ENCODE measurements around the gene KLF6. TPM values are rescaled to one million over a fixed set of nuclear protein-coding genes. Genes with fewer than 3 reads are reported as not detected.

The KLF6 gene
- total RNA-seq, 4 donors from 2014 or later, result 140 to 304 (median 291) TPM

GRCh38 chr10:3785851-3786271, 852 bp upstream of the KLF6 start:
- TF ChIP-seq EP300 (IDR thresholded peaks at IDR 0.05; ENCODE audit: low read depth) (no peak), POLR2A (IDR thresholded peaks at IDR 0.05) (peak; percentile 44)
- peaks cover 0 to 23% (median 21%) of the 10 kb centered on the region in 4 donors for H3K4me1 ChIP-seq
- H3K9me3 ChIP-seq, result peaks cover 3 to 5% of the 10 kb centered on the region in 2 donors
- H3K27me3 ChIP-seq, result no peaks in the 10 kb centered on the region
- H3K27ac ChIP-seq, result peak overlapping the region; percentile 99 to 100 (median 100)
- peaks cover 0 to 11% (median 5%) of the 10 kb centered on the region in 4 donors for H3K36me3 ChIP-seq
- DNase-seq, result peak; percentile 58
- H3K4me3 ChIP-seq, result peak overlapping the region; percentile 63 to 97 (median 82)
- intact Hi-C loops (cut with DNase I; ENCODE audit: low total_unique reads), result loop anchor here (10.0 kb wide), 2 partner anchors 149 to 879 kb away; no protein-coding TSS in a partner anchor
- WGBS, 2 donors (ENCODE audit: low coverage in 1 of 2), result 0 to 1% methylated on average over 5 to 18 of the region's 18 CpGs
- in situ Hi-C loops (cut with MboI; ENCODE audit: low pct_ligation_motif_present in 1 of 4, low pct_unique_long_range_greater_than_20kb in 1 of 4, low sequenced_read_pairs in 3 of 4), result loop anchor here in 3 of 4 donors (10.0 to 25.0 kb wide), 5 partner anchors 69 to 876 kb away; no protein-coding TSS in a partner anchor

DNA sequence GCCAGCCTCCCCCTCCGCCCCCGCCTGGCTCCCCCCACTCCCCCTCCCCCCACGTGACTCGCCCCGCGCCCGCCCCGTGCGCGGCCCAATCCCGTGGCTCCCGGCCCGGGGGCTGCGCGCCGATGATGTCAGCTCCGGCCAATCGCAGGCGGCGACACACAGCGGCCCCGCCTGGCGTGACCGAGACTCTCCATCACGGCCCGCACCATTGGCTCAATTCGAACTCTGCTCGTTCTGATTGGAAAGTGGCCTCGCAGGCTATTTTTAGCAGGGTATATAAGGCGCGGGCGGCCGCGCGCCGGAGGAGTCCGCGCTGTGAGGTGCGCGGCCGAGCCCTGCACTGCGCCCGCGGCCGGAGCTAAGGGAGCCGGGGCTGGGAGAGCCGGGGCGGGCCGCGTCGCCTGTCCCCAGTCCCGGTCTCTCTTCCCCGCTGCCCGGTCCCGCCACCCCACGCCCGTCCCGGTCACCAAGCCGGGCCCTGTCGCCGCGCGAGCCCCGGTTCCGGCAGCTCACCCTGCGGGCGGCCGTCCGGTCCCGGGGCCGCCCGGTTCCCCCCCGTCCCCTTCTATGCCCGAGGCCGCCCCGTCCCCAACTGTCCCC, 342 bp upstream of the KLF6 start:
- Histone ChIP-seq H3K4me3 (peak overlapping the region; percentile 94 to 98 (median 98)), H3K27me3 (no peaks in the 10 kb centered on the region), H3K36me3 (peaks cover 0 to 16% (median 8%) of the 10 kb centered on the region in 4 donors), H3K4me1 (peaks cover 0 to 28% (median 26%) of the 10 kb centered on the region in 4 donors), H3K9me3 (peaks cover 3 to 5% of the 10 kb centered on the region in 2 donors), H3K27ac (peak overlapping the region; percentile 99 to 100 (median 100))
- WGBS, 2 donors (ENCODE audit: low coverage in 1 of 2), result 0% methylated on average over 43 of the region's 76 CpGs; no CpG with 5 or more reads in 1 of the 2 donors
- in situ Hi-C loops (cut with MboI; ENCODE audit: low pct_ligation_motif_present in 1 of 4, low pct_unique_long_range_greater_than_20kb in 1 of 4, low sequenced_read_pairs in 3 of 4) (loop anchor here in 3 of 4 donors (10.0 to 25.0 kb wide), 5 partner anchors 69 to 877 kb away; no protein-coding TSS in a partner anchor), intact Hi-C loops (cut with DNase I; ENCODE audit: low total_unique reads) (loop anchor here (10.0 kb wide), 2 partner anchors 149 to 879 kb away; no protein-coding TSS in a partner anchor)
- peak; percentile 99 for DNase-seq
- TF ChIP-seq POLR2A (IDR thresholded peaks at IDR 0.05) (peak; percentile 98), EP300 (IDR thresholded peaks at IDR 0.05; ENCODE audit: low read depth) (peak; percentile 49), POLR2AphosphoS5 (IDR thresholded peaks at IDR 0.05) (peak; percentile 99 to 100 (median 99)), CTCF (IDR thresholded peaks at IDR 0.05) (peak in 1 of 5 experiments; percentile 8)

GRCh38 chr10:3783682-3784432, 1.2 kb downstream of the KLF6 start:
- intact Hi-C loops (cut with DNase I; ENCODE audit: low total_unique reads), result loop anchor here (2.0 to 10.0 kb wide), 3 partner anchors 151 to 987 kb away; no protein-coding TSS in a partner anchor
- peak; percentile 74 for DNase-seq

More at GRCh38 chr10:3783682-3784432, 1.2 kb downstream of the KLF6 start:
- WGBS, 2 donors (ENCODE audit: low coverage in 1 of 2), result 1 to 2% methylated on average over 8 to 22 of the region's 22 CpGs
- H3K27ac ChIP-seq, result peak overlapping the region; percentile 99 to 100 (median 100)
- peaks cover 0 to 43% (median 40%) of the 10 kb centered on the region in 4 donors for H3K4me1 ChIP-seq
- no peaks in the 10 kb centered on the region for H3K9me3 ChIP-seq
- H3K4me3 ChIP-seq, result peak overlapping the region; percentile 77 to 98 (median 98)
- H3K36me3 ChIP-seq, result peaks cover 0 to 30% (median 15%) of the 10 kb centered on the region in 4 donors
- no peaks in the 10 kb centered on the region for H3K27me3 ChIP-seq
- in situ Hi-C loops (cut with MboI; ENCODE audit: low pct_ligation_motif_present in 1 of 4, low pct_unique_long_range_greater_than_20kb in 1 of 4, low sequenced_read_pairs in 3 of 4), result loop anchor here in 3 of 4 donors (10.0 to 25.0 kb wide), 5 partner anchors 71 to 878 kb away; no protein-coding TSS in a partner anchor
- TF ChIP-seq POLR2A (IDR thresholded peaks at IDR 0.05), result peak; percentile 65
- TF ChIP-seq CTCF (IDR thresholded peaks at IDR 0.05), result peak in 1 of 5 experiments; percentile 6
- TF ChIP-seq EP300 (IDR thresholded peaks at IDR 0.05; ENCODE audit: low read depth), result no peak
- peak; percentile 48 to 87 (median 86) for TF ChIP-seq POLR2AphosphoS5 (IDR thresholded peaks at IDR 0.05)

All from transverse colon (tissue), 4 donors.